Mucosa of stomach (tissue), 1 donor: Measurements from ENCODE around the gene ZFC3H1.
"Not testable (repeated sequence)": the region's sequence is repeated elsewhere in the genome, so short reads cannot be mapped to it uniquely, and the experiment has no call there.

Experiments used
- H3K27me3 ChIP-seq: one replicate; pipeline ENCODE4 v1.7.0; 2013; ENCODE audit warnings: mild to moderate bottlenecking, low read length; ENCODE audit not compliant: control insufficient read depth, insufficient read depth
- H3K36me3 ChIP-seq: one replicate; pipeline ENCODE4 v1.7.0; 2013; ENCODE audit warnings: low read length; ENCODE audit not compliant: control insufficient read depth, insufficient read depth
- H3K4me1 ChIP-seq: one replicate; pipeline ENCODE4 v1.7.0; 2013; ENCODE audit warnings: mild to moderate bottlenecking, low read length; ENCODE audit not compliant: control insufficient read depth, insufficient read depth
- H3K4me3 ChIP-seq: one replicate; pipeline ENCODE4 v1.7.0; 2013; ENCODE audit warnings: low read length
- H3K9ac ChIP-seq: one replicate; pipeline ENCODE4 v1.7.0; 2013; ENCODE audit warnings: mild to moderate bottlenecking, low read length, moderate library complexity
- H3K9me3 ChIP-seq: one replicate; pipeline ENCODE4 v1.7.0; 2013; ENCODE audit warnings: mild to moderate bottlenecking, low read length, moderate library complexity; ENCODE audit not compliant: control insufficient read depth
- donor health status: Pancreatic carcinoma.

The ZFC3H1 gene, protein sequence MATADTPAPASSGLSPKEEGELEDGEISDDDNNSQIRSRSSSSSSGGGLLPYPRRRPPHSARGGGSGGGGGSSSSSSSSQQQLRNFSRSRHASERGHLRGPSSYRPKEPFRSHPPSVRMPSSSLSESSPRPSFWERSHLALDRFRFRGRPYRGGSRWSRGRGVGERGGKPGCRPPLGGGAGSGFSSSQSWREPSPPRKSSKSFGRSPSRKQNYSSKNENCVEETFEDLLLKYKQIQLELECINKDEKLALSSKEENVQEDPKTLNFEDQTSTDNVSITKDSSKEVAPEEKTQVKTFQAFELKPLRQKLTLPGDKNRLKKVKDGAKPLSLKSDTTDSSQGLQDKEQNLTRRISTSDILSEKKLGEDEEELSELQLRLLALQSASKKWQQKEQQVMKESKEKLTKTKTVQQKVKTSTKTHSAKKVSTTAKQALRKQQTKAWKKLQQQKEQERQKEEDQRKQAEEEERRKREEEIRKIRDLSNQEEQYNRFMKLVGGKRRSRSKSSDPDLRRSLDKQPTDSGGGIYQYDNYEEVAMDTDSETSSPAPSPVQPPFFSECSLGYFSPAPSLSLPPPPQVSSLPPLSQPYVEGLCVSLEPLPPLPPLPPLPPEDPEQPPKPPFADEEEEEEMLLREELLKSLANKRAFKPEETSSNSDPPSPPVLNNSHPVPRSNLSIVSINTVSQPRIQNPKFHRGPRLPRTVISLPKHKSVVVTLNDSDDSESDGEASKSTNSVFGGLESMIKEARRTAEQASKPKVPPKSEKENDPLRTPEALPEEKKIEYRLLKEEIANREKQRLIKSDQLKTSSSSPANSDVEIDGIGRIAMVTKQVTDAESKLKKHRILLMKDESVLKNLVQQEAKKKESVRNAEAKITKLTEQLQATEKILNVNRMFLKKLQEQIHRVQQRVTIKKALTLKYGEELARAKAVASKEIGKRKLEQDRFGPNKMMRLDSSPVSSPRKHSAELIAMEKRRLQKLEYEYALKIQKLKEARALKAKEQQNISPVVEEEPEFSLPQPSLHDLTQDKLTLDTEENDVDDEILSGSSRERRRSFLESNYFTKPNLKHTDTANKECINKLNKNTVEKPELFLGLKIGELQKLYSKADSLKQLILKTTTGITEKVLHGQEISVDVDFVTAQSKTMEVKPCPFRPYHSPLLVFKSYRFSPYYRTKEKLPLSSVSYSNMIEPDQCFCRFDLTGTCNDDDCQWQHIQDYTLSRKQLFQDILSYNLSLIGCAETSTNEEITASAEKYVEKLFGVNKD (N-terminal part only)

GRCh38 chr12:71663561-71664410, at the start of gene ZFC3H1, which contains the start of gene THAP2:
Gene ZFC3H1 (minus strand): TSS chr12:71663848. CDS start chr12:71663610, 238 bp downstream.
Gene THAP2 (plus strand): TSS chr12:71664301. CDS start chr12:71664510, 209 bp downstream.
- Histone ChIP-seq H3K4me1 (peaks cover 15% of the 10 kb centered on the region), H3K4me3 (peak within 1 kb of the TSS; percentile 91), H3K36me3 (no peaks in the 10 kb centered on the region), H3K9me3 (no peaks in the 10 kb centered on the region), H3K27me3 (no peaks in the 10 kb centered on the region), H3K9ac (peak within 1 kb of the TSS; percentile 91)

DNA sequence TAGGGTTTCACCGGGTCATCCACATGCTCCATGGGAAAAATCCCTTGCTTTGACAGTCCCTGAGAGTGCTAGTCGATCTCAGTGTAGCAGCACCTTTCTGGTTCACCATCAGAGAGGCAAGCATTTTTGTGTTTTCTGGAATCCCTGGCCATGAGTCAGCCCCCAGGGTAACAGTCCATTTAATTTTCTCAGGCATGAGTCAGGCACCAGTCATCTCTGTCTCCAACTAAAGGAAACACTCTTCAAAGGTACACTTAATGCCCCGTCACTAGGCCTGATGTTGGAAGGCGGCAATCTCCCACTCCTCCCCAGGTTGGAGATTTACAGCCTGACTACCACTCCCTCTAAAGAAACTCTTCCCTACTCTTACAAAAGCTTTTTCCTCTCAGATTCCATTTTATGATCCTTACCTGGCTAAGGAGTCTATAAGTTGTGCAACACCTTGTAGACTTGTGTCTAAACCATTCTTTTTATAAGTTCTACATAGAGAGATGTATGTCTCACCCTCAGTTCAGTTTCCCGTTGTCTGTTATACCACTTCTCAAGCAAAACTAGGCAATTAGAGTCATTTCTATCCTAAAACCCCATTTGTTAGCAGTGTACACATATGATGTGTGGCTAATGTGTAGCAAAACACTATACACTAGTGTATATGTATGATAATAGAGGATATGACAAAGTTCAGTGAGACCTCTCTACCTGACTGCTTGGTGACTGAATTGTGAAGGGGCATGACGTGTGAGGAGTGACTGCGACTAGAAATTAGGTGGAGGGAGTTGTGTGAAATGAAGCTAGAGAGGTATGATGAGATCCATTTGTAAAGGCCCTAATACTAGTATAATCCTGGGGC, 46.9 kb upstream of the ZFC3H1 start:
- H3K4me3 ChIP-seq: no peak overlapping the region
- H3K36me3 ChIP-seq: no peaks in the 10 kb centered on the region
- no peak overlapping the region for H3K9ac ChIP-seq
- no peaks in the 10 kb centered on the region for H3K9me3 ChIP-seq
- H3K4me1 ChIP-seq: no peaks in the 10 kb centered on the region
- no peaks in the 10 kb centered on the region for H3K27me3 ChIP-seq

GRCh38 chr12:71708658-71709057, 45.0 kb upstream of the ZFC3H1 start:
- Histone ChIP-seq H3K9ac (no peak overlapping the region), H3K4me3 (no peak overlapping the region), H3K27me3 (no peaks in the 10 kb centered on the region), H3K36me3 (no peaks in the 10 kb centered on the region), H3K4me1 (no peaks in the 10 kb centered on the region), H3K9me3 (no peaks in the 10 kb centered on the region)

GRCh38 chr12:71704920-71705319, 41.3 kb upstream of the ZFC3H1 start:
- Histone ChIP-seq H3K4me3 (no peak overlapping the region), H3K4me1 (no peaks in the 10 kb centered on the region), H3K9ac (no peak overlapping the region), H3K27me3 (no peaks in the 10 kb centered on the region), H3K36me3 (no peaks in the 10 kb centered on the region), H3K9me3 (no peaks in the 10 kb centered on the region)

DNA sequence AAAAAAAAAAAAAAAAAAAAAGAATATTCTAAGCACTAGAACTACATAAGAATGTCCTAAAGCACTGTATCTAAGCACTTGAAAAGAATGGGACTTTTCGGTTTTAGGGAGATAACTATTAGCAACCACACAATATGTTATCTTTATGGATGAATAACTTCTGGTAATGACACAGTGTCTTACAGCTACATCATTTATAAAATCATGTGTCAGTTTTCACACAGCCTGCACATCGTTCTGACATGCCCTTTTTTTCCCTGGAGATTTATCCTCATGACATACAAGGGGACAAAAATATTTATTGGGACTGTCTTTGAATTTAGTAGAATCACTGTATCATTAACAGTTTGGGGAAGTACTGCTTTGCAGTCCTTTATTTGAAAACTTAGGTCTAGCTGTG, 39.6 kb upstream of the ZFC3H1 start:
- Histone ChIP-seq H3K27me3 (no peaks in the 10 kb centered on the region), H3K4me1 (no peaks in the 10 kb centered on the region), H3K9me3 (no peaks in the 10 kb centered on the region), H3K9ac (no peak overlapping the region), H3K36me3 (no peaks in the 10 kb centered on the region), H3K4me3 (no peak overlapping the region)

GRCh38 chr12:71702590-71702989, 38.9 kb upstream of the ZFC3H1 start:
- H3K9me3 ChIP-seq: no peaks in the 10 kb centered on the region
- H3K4me1 ChIP-seq: no peaks in the 10 kb centered on the region
- H3K4me3 ChIP-seq: no peak overlapping the region
- H3K27me3 ChIP-seq: no peaks in the 10 kb centered on the region
- H3K9ac ChIP-seq: no peak overlapping the region
- H3K36me3 ChIP-seq: no peaks in the 10 kb centered on the region

DNA sequence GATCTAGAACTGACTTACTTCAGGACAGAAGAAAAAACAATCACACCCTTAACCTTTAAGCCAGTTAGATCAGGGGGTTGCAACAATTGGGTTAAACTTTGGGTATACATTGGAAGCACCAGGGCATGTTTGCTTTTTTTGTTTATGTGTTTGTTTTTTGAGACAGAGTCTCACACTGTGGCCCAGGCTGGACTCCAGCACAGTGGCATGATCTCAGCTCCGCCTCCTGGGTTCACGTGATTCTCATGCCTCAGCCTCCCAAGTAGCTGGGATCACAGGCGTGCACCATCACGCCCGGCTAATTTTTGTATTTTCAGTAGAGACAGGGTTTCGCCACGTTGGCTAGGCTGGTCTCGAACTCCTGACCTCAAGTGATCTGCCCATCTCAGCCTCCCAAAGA, 38.5 kb upstream of the ZFC3H1 start:
- not testable (repeated sequence) for H3K4me1 ChIP-seq, H3K9ac ChIP-seq, H3K36me3 ChIP-seq, H3K4me3 ChIP-seq, H3K9me3 ChIP-seq, H3K27me3 ChIP-seq

DNA sequence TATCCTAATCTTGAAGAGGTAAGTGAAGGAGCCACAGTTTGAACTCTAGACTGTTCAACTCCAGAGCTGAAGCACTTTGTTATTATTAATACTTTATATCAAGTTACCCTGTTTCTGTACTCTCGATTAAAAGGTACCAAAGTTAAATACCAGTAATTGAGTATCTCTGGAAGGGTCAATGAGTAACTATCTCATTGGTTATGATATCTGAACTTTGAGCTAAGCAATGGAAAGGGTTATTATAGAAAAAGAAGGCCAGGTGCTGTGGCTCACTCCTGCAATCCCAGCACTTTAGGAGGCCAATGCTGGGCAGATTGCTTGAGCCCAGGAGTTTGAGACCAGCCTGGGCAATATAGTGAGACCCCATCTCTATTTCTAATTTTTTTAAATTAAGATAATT, 32.1 kb upstream of the ZFC3H1 start:
- Histone ChIP-seq H3K9me3 (no peaks in the 10 kb centered on the region), H3K27me3 (no peaks in the 10 kb centered on the region), H3K9ac (no peak overlapping the region), H3K36me3 (no peaks in the 10 kb centered on the region), H3K4me1 (peaks cover 12% of the 10 kb centered on the region), H3K4me3 (no peak overlapping the region)

DNA sequence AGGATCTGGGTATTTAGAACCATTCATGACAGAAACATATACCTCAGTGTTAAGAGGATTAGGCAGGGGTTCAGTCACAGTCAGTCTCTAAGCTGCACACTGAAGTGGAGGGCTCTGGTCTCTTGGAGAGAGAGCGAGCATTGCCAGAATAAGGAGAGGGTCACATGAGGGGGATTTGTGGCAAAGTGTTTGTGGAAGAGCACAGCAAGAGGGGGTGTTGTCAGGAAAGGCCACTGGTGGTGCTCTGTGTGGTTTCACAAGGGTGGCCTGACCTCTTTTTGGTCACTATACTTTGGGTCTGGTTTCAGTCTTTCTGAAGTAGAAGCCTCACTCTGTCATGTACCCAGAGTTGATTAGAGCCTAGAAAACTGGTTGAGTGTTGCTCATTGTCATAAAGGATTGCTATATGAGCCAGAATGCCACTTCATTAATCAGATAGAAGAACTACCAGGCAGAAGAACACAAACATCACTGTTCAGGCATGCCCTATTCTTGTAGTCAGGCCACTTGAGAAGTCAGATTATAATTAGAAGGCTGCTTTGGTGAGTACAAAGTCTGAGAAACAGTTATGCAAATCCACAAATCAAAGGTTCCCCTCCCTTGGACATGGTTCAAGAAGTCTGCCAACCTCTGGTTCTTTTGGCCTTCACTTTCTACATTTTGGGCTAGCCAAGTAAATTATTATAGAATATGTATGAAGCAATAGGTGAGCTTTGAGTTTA, 30.6 kb upstream of the ZFC3H1 start:
- no peak overlapping the region for H3K4me3 ChIP-seq
- H3K27me3 ChIP-seq: no peaks in the 10 kb centered on the region
- peaks cover 12% of the 10 kb centered on the region for H3K4me1 ChIP-seq
- no peaks in the 10 kb centered on the region for H3K9me3 ChIP-seq
- no peaks in the 10 kb centered on the region for H3K36me3 ChIP-seq
- no peak overlapping the region for H3K9ac ChIP-seq

DNA sequence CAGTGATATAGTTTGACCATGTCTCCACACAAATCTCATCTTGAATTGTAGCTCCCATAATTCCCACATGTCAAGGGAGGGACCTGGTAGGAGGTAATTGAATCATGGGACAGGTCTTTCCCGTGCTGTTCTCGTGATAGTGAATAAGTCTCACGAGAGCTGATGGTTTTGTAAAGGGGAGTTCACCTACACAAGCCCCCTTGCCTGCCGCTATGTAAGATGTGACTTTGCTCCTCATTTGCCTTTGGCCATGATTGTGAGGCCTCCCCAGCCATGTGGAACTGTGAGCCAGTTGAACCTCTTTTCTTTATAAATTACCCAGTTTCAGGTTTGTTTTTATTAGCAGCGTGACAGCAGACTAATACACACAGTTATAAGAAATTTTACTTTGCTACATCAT, 30.0 kb upstream of the ZFC3H1 start:
- not testable (repeated sequence) for H3K27me3 ChIP-seq, H3K36me3 ChIP-seq, H3K4me3 ChIP-seq, H3K9ac ChIP-seq, H3K9me3 ChIP-seq
- H3K4me1 ChIP-seq: peaks cover 12% of the 10 kb centered on the region
